GM12878 (cell line): ENCODE data around the gene TSPEAR.

ENCODE experiments used
- CTCF ChIP-seq, 3 experiments: IDR thresholded peaks in 2 of 3; conservative IDR thresholded peaks in 1 of 3; 2 replicates each; pipeline ENCODE4 v1.5.1; 2011; ENCODE audit warnings: low read depth in 3 of 3, low read length in 3 of 3, mild to moderate bottlenecking in 3 of 3, control low read depth in 2 of 3, moderate library complexity in 2 of 3, inconsistent platforms in 1 of 3, mixed read lengths in 1 of 3; ENCODE audit not compliant: control insufficient read depth in 2 of 3, insufficient read depth in 1 of 3; ENCODE audit errors: extremely low read depth in 1 of 3
- EED ChIP-seq: sonication (generic); IDR thresholded peaks from 2 replicates; pipeline ENCODE4 v1.6.1; 2016; ENCODE audit warnings: antibody characterized with exemption, low read depth
- ESRRA ChIP-seq: IDR thresholded peaks from 2 replicates; pipeline ENCODE4 v1.6.1; 2012; ENCODE audit warnings: mild to moderate bottlenecking, low read length, improper control_type of control experiment
- HCFC1 ChIP-seq: fragments of 150-350 bp; IDR thresholded peaks from 2 replicates; pipeline ENCODE4 v1.6.1; 2014; ENCODE audit warnings: low read length
- HDAC2 ChIP-seq: fragments of 200-600 bp; sonication (generic); IDR thresholded peaks from 2 replicates; pipeline ENCODE4 v1.6.1; 2017
- POLR2AphosphoS2 ChIP-seq: IDR thresholded peaks from 2 replicates; pipeline ENCODE4 v1.6.1; 2011; ENCODE audit warnings: low read depth, mild to moderate bottlenecking, low read length, improper control_type of control experiment, moderate library complexity
- SIN3A ChIP-seq: IDR thresholded peaks from 2 replicates; pipeline ENCODE4 v1.6.1; 2012; ENCODE audit warnings: low read depth, low read length, improper control_type of control experiment
- SMC3 ChIP-seq: IDR thresholded peaks from 2 replicates; pipeline ENCODE4 v1.6.1; 2011; ENCODE audit warnings: low read length, improper control_type of control experiment, borderline replicate concordance
- SRF ChIP-seq, 2 experiments: IDR thresholded peaks; 2 replicates each; pipeline ENCODE4 v1.6.1; 2011; ENCODE audit warnings: low read depth in 2 of 2, low read length in 2 of 2, mild to moderate bottlenecking in 1 of 2, moderate library complexity in 1 of 2
- TF ChIP-seq, protein P1 (sequence below): fragments of 450-650 bp; IDR thresholded peaks from 2 replicates; pipeline ENCODE4 v1.6.1; 2017; ENCODE audit warnings: antibody characterized with exemption, mild to moderate bottlenecking, moderate library complexity

GRCh38 chr21:44507673-44508425 is 203.5 kb downstream of the TSPEAR start:
- TF ChIP-seq HCFC1 = no peak
- no peak for TF ChIP-seq ESRRA
- no peak for TF ChIP-seq HDAC2
- TF ChIP-seq SIN3A = no peak
- TF ChIP-seq SRF (IDR thresholded peaks at IDR 0.05; ENCODE audit: low read depth in 2 of 2, low read length in 2 of 2) = no peak
- no peak for TF ChIP-seq SMC3
- TF ChIP-seq, protein P1, sequence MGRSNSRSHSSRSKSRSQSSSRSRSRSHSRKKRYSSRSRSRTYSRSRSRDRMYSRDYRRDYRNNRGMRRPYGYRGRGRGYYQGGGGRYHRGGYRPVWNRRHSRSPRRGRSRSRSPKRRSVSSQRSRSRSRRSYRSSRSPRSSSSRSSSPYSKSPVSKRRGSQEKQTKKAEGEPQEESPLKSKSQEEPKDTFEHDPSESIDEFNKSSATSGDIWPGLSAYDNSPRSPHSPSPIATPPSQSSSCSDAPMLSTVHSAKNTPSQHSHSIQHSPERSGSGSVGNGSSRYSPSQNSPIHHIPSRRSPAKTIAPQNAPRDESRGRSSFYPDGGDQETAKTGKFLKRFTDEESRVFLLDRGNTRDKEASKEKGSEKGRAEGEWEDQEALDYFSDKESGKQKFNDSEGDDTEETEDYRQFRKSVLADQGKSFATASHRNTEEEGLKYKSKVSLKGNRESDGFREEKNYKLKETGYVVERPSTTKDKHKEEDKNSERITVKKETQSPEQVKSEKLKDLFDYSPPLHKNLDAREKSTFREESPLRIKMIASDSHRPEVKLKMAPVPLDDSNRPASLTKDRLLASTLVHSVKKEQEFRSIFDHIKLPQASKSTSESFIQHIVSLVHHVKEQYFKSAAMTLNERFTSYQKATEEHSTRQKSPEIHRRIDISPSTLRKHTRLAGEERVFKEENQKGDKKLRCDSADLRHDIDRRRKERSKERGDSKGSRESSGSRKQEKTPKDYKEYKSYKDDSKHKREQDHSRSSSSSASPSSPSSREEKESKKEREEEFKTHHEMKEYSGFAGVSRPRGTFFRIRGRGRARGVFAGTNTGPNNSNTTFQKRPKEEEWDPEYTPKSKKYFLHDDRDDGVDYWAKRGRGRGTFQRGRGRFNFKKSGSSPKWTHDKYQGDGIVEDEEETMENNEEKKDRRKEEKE = no peak
- TF ChIP-seq POLR2AphosphoS2 = no peak
- no peak for TF ChIP-seq CTCF (IDR thresholded peaks at IDR 0.05 in 2 of 3, conservative IDR thresholded peaks at IDR 0.05 in 1 of 3; ENCODE audit: control insufficient read depth in 2 of 3, extremely low read depth in 1 of 3, insufficient read depth in 1 of 3, low read depth in 3 of 3, low read length in 3 of 3)
- TF ChIP-seq EED = no peak
